Activated CD4-positive, alpha-beta memory T cell treated with anti-CD3 and anti-CD28 coated beads for 36 hours (primary cell): ENCODE data around the gene TBL1XR1. TPM values are rescaled to one million over a fixed set of nuclear protein-coding genes. Genes with fewer than 3 reads are reported as not detected.
"Not testable (repeated sequence)": the region's sequence is repeated elsewhere in the genome, so short reads cannot be mapped to it uniquely, and the experiment has no call there.

Experiments
- CTCF ChIA-PET: fragments of 350-600 bp; sonication (Branson Sonifier 250); formaldehyde crosslinking; loops from one replicate; lab custom pipeline; 2021; ENCODE audit warnings: antibody characterized with exemption, inconsistent platforms; lab: Charles Lee
- POLR2A ChIA-PET: fragments of 350-600 bp; sonication (Branson Sonifier 250); formaldehyde crosslinking; loops from one replicate; lab custom pipeline; 2021; ENCODE audit warnings: antibody characterized with exemption; lab: Charles Lee
- DNase-seq: peaks from one replicate; pipeline ENCODE4 v3.0.0-alpha.2; 2020
- H3K27ac Mint-ChIP-seq: one replicate; pipeline ENCODE4 v1.8.0; 2021; ENCODE audit warnings: mixed read lengths
- H3K27me3 Mint-ChIP-seq: one replicate; pipeline ENCODE4 v1.8.0; 2021; ENCODE audit warnings: mixed read lengths
- H3K36me3 Mint-ChIP-seq: one replicate; pipeline ENCODE4 v1.8.0; 2021; ENCODE audit warnings: mixed read lengths
- H3K4me1 Mint-ChIP-seq: one replicate; pipeline ENCODE4 v1.8.0; 2021; ENCODE audit warnings: low read depth, mixed read lengths
- H3K4me3 Mint-ChIP-seq: one replicate; pipeline ENCODE4 v1.8.0; 2021; ENCODE audit warnings: mild to moderate bottlenecking, mixed read lengths
- H3K9me3 Mint-ChIP-seq: one replicate; pipeline ENCODE4 v1.8.0; 2021; ENCODE audit warnings: mixed read lengths
- intact Hi-C: fragments of 100-400 bp; cut with micrococcal nuclease; formaldehyde crosslinking; loops from one replicate; pipeline ENCODE4 v1.15.1; 2023
- total RNA-seq, 2 experiments: library from RNA; stranded (reverse); gene quantifications; one replicate each; pipeline ENCODE4 v1.2.3, GENCODE V29; 2021

The TBL1XR1 gene
- total RNA-seq, 2 experiments from 2014 or later: 158 to 167 TPM

DNA sequence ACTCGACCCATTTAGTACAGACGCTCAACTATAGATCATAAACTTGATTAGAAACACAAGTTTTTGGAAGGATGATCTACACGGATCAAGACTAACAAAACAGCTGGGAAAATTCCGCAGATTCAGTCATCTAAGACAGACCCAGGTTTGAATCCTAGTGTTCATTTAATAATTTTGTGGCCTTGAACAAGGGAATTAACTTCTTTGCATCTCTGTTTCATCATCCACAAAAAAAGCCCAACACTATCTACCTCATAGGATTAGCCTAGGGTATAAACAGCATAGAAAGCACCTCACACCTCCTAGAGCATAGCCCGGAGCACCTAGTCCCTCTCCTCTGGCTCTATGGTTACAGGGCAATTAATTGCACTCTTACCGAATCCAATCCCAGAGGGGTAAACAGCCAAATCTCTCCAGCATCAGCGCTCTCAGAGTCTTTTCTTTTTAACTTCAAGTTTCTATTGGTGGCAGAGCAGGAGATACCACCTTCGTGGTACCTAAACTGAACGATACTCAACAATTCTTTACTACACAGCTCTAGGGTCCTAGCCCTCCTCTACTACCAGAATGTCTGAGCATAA, 3.5 kb downstream of the TBL1XR1 start:
- Mint-ChIP-seq H3K9me3 (no peaks in the 10 kb centered on the region), H3K36me3 (peaks cover 17% of the 10 kb centered on the region), H3K27me3 (no peaks in the 10 kb centered on the region), H3K4me1 (peaks cover 44% of the 10 kb centered on the region), H3K27ac (peak overlapping the region; percentile 99), H3K4me3 (peak overlapping the region; percentile 90)
- ChIA-PET POLR2A (interaction anchor here (0.6 kb wide), 1 partner anchor 920 kb away, joined by 3 read pairs; no protein-coding TSS in a partner anchor), CTCF (interaction anchor here (0.5 to 1.5 kb wide), 3 partner anchors 164 to 584 kb away, joined by 3 to 4 read pairs (median 3); no protein-coding TSS in a partner anchor)
- intact Hi-C loops: loop anchor here (1.0 to 2.0 kb wide), 3 partner anchors 7 to 593 kb away; no protein-coding TSS in a partner anchor
- DNase-seq: no peak

DNA sequence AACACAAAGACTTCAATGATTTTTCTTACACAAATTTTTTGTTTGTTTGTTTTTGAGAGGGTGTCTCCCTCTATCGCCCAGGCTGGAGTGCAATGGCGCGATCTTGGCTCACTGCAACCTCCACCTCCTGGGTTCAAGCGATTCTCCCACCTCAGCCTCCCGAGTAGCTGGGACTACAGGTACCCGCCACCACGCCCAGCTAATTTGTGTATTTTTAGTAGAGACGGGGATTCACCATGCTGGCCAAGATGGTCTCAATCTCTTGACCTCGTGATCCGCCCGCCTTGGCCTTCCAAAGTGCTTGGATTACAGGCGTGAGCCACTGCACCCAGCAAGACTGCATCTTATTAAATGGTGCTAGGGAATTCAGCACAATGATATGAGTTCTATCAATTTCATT, 4.0 kb downstream of the TBL1XR1 start:
- H3K4me3 Mint-ChIP-seq, DNase-seq, H3K27me3 Mint-ChIP-seq, intact Hi-C loops, H3K9me3 Mint-ChIP-seq: not testable (repeated sequence)
- CTCF ChIA-PET: interaction anchor here (1.5 kb wide), 1 partner anchor 165 kb away, joined by 4 read pairs; no protein-coding TSS in a partner anchor
- POLR2A ChIA-PET: interaction anchor here (0.6 kb wide), 1 partner anchor 13 kb away, joined by 4 read pairs; no protein-coding TSS in a partner anchor
- Mint-ChIP-seq H3K4me1 (peaks cover 42% of the 10 kb centered on the region), H3K36me3 (peaks cover 17% of the 10 kb centered on the region), H3K27ac (peak overlapping the region; percentile 99)

DNA sequence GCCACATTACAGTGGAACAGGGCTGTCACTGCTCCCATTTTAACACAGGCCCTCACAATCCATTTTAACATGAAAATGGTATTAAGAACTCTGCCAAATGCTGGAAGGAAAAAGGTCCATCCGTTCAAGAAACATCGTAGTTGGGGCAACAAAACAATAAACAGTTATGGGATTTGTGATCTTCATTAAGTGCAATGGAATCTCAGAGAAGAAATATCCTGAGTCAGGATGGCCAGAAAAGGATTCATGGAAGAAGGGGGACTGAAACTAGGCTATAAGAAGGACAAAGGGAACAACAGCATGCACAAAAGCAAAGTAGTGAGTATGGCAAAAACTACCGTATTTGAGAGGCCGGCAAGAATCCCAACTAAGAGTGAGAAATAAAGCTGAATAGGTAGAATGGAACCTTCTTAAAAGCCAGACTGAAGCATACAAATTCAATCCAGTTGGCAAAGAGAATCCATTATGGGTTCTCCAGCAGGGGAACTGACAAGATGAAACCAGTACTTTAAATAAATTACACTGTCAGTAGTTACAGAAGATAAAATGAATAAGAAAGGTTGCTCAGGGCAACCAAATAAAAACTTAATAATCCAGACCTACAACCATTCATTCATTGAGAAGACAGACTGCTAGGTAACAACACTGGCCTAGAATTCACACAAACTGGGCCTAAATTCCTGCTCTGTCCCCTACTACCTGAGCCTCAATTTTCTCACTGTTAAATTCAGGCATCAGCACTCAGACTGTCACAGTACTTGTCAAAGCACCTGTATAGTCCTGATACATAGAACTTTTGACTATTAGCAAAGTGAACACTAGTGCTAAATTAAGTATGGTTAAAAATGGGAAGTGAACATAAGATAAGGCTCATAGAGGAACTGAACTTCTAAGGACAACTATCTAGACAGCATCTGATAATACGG, 6.3 kb downstream of the TBL1XR1 start:
- Mint-ChIP-seq H3K4me3 (no peak overlapping the region), H3K4me1 (peaks cover 54% of the 10 kb centered on the region), H3K27me3 (no peaks in the 10 kb centered on the region), H3K27ac (no peak overlapping the region), H3K36me3 (peaks cover 15% of the 10 kb centered on the region), H3K9me3 (no peaks in the 10 kb centered on the region)
- DNase-seq: no peak
- CTCF ChIA-PET: no interaction called here
- POLR2A ChIA-PET: no interaction called here
- intact Hi-C loops: no loop called here

DNA sequence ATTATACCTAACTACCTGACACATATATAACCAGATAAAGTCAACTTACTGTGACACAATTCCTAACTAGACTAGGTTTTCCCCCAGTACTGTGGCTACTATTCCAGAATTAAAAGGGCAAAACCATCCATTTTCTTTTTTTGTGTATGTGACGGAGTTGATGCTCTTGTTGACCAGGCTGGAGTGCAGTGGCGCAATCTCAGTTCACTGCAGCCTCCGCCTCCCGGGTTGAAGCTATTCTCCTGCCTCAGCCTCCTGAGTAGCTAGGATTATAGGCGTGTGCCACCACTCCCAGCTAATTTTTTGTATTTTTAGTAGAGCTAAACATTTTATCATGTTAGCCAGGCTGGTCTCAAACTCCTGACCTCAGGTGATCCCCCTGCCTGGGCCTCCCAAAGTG, 7.1 kb downstream of the TBL1XR1 start:
- peaks cover 59% of the 10 kb centered on the region for H3K4me1 Mint-ChIP-seq
- CTCF ChIA-PET, H3K9me3 Mint-ChIP-seq, H3K27ac Mint-ChIP-seq, H3K4me3 Mint-ChIP-seq, DNase-seq, H3K27me3 Mint-ChIP-seq, intact Hi-C loops: not testable (repeated sequence)
- POLR2A ChIA-PET: interaction anchor here (0.7 kb wide), 1 partner anchor 854 kb away, joined by 4 read pairs; no protein-coding TSS in a partner anchor
- H3K36me3 Mint-ChIP-seq: peaks cover 15% of the 10 kb centered on the region

DNA sequence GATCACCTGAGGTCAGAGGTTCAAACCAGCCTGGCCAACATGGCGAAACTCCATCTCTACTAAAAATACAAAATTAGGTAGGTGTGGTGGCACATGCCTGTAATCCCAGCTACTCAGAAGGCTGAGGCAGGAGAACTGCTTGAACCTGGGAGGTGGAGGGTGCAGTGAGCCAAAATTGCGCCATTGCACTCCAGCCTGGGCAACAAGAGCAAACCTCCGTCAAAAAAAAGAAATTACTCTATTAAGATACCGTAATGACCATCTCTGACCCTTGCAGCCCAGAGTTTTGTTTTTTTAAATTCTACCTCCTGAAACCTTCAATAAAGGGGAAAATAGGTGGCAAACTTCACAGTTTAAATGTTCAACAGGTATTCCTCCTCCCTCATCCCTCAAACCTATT, 9.0 kb downstream of the TBL1XR1 start:
- CTCF ChIA-PET, H3K27me3 Mint-ChIP-seq, H3K36me3 Mint-ChIP-seq, H3K4me3 Mint-ChIP-seq, H3K27ac Mint-ChIP-seq, H3K9me3 Mint-ChIP-seq, DNase-seq, intact Hi-C loops: not testable (repeated sequence)
- POLR2A ChIA-PET: interaction anchor here (0.8 kb wide), 1 partner anchor 125 kb away, joined by 4 read pairs; no protein-coding TSS in a partner anchor
- H3K4me1 Mint-ChIP-seq: peaks cover 62% of the 10 kb centered on the region

DNA sequence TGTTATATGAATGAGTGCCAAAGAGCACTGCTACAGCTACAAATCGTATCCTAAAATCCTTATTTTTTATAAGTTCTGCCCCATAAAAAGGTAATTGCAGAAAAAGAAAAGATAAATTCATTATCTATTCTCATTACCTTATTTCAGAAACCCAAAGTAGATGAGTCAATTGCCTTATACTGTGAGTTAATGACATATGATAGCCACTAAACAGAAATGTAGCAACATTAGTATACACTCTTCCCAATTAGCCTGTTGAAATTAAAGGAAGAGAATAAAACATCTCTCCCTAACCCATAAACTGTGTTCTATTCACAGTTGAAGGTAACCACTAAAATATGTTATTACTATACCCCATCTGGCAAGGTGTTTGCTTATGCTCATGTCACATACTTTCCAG, 11.0 kb downstream of the TBL1XR1 start:
- peaks cover 1% of the 10 kb centered on the region for H3K36me3 Mint-ChIP-seq
- intact Hi-C loops: loop anchor here (1.0 kb wide), 1 partner anchor 8 kb away; no protein-coding TSS in a partner anchor
- POLR2A ChIA-PET: interaction anchor here (1.6 kb wide), 1 partner anchor 9 kb away, joined by 3 read pairs; no protein-coding TSS in a partner anchor
- H3K4me1 Mint-ChIP-seq: peaks cover 61% of the 10 kb centered on the region
- no peak overlapping the region for H3K27ac Mint-ChIP-seq
- CTCF ChIA-PET: no interaction called here
- no peak for DNase-seq
- H3K27me3 Mint-ChIP-seq: no peaks in the 10 kb centered on the region
- H3K4me3 Mint-ChIP-seq: no peak overlapping the region
- H3K9me3 Mint-ChIP-seq: no peaks in the 10 kb centered on the region

DNA sequence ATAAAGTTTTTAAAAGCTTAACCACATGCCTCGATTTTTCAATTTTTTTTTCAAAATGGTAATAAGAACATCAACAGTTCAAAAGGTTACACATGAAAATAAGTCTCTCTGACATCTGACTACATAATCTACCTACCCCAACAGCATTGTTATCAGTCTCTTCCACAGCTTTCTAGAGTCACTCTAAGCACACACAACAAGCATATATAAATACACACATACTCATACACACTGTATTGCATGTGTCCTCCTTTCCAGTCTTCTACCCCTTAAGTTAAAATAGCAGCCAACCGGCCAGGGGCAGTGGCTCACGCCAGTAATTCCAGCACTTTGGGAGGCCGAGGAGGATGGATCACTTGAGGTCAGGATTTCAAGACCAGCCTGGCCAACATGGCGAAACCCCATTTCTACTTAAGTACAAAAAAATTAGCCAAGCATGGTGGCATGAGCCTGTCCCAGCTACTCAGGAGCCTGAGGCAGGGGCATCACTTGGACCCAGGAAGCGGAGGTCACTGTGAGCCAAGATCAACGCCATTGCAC, 12.2 kb downstream of the TBL1XR1 start:
- H3K4me3 Mint-ChIP-seq: no peak overlapping the region
- intact Hi-C loops: no loop called here
- H3K27me3 Mint-ChIP-seq: no peaks in the 10 kb centered on the region
- peaks cover 62% of the 10 kb centered on the region for H3K4me1 Mint-ChIP-seq
- ChIA-PET POLR2A (interaction anchor here (0.6 to 1.6 kb wide), 5 partner anchors 10 to 719 kb away, joined by 3 to 5 read pairs (median 4); partner anchors contain the start of gene TBL1XR1), CTCF (interaction anchor here (0.9 to 1.2 kb wide), 3 partner anchors 12 to 134 kb away, joined by 3 to 5 read pairs (median 3); no protein-coding TSS in a partner anchor)
- H3K27ac Mint-ChIP-seq: peak overlapping the region; percentile 35
- no peak for DNase-seq
- no peaks in the 10 kb centered on the region for H3K9me3 Mint-ChIP-seq
- no peaks in the 10 kb centered on the region for H3K36me3 Mint-ChIP-seq

DNA sequence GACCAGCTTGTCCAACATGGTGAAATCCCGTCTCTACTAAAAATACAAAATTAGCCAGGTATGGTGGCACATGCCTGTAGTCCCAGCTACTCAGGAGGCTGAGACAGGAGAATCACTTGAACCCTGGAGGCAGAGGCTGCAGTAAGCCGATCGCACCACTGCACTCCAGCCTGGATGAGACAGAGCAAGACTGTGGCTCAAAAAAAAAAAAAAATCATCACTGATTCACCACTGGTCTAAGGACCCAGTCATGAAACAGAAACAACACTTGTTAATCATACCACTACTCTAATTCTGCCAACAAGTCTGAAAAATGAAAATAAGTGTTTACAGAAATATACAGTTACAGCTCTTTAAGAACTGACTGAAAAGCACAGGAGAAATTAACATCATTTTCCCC, 12.7 kb downstream of the TBL1XR1 start:
- not testable (repeated sequence) for H3K9me3 Mint-ChIP-seq, H3K27me3 Mint-ChIP-seq, H3K4me3 Mint-ChIP-seq, H3K36me3 Mint-ChIP-seq
- Mint-ChIP-seq H3K27ac (peak overlapping the region; percentile 35), H3K4me1 (peaks cover 67% of the 10 kb centered on the region)
- ChIA-PET CTCF (interaction anchor here (0.9 to 1.2 kb wide), 3 partner anchors 13 to 134 kb away, joined by 3 to 5 read pairs (median 3); no protein-coding TSS in a partner anchor), POLR2A (interaction anchor here (0.6 to 1.6 kb wide), 4 partner anchors 10 to 720 kb away, joined by 3 to 5 read pairs (median 4); partner anchors contain the start of gene TBL1XR1)
- peak; percentile 52 for DNase-seq
- intact Hi-C loops: loop anchor here (1.0 kb wide), 2 partner anchors 33 to 38 kb away; no protein-coding TSS in a partner anchor

DNA sequence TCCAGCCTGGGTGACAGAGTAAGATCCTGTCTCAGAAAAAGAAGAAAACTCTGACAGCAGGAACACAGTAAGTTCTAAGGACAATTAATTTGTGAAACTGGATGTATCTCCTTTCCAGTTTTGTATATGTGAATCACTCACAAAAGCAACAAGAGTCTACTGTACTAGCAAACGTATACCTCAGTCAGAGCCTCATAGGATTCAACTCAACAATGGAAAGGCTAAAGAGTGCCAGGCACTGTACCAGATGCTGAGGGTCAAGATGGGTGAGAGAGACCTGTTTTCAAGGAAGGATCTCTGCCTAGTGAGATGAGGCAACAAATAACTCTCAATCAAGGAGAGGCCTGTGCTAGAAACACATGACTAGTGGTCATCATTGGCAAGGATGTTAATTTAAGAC, 14.9 kb downstream of the TBL1XR1 start:
- DNase-seq: no peak
- Mint-ChIP-seq H3K27me3 (no peaks in the 10 kb centered on the region), H3K4me3 (no peak overlapping the region), H3K9me3 (no peaks in the 10 kb centered on the region), H3K4me1 (peaks cover 75% of the 10 kb centered on the region), H3K27ac (no peak overlapping the region), H3K36me3 (peaks cover 12% of the 10 kb centered on the region)
- CTCF ChIA-PET: no interaction called here
- POLR2A ChIA-PET: no interaction called here
- intact Hi-C loops: no loop called here

DNA sequence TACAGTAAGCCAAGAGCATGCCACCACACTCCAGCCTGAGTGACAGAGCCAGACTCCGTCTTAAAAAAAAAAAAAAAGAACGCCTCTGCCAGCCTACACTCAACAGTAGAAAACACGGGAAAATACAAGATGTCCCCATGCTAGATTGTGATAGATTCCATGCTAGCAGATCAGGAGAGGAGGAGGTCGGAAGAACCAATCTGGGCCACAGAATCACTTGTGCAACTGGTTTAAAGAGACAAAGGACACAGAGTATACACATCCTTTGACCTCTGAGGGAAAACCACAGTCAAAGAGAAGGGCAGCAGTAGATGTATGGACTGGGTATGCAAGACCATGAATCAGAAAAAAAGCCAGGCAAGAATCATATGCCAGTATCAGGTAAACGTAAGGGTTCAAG, 15.9 kb downstream of the TBL1XR1 start:
- peaks cover 69% of the 10 kb centered on the region for H3K4me1 Mint-ChIP-seq
- no peaks in the 10 kb centered on the region for H3K9me3 Mint-ChIP-seq
- ChIA-PET POLR2A (no interaction called here), CTCF (no interaction called here)
- H3K36me3 Mint-ChIP-seq: peaks cover 12% of the 10 kb centered on the region
- H3K27ac Mint-ChIP-seq: no peak overlapping the region
- no peak overlapping the region for H3K4me3 Mint-ChIP-seq
- H3K27me3 Mint-ChIP-seq: no peaks in the 10 kb centered on the region
- no peak for DNase-seq
- intact Hi-C loops: no loop called here

DNA sequence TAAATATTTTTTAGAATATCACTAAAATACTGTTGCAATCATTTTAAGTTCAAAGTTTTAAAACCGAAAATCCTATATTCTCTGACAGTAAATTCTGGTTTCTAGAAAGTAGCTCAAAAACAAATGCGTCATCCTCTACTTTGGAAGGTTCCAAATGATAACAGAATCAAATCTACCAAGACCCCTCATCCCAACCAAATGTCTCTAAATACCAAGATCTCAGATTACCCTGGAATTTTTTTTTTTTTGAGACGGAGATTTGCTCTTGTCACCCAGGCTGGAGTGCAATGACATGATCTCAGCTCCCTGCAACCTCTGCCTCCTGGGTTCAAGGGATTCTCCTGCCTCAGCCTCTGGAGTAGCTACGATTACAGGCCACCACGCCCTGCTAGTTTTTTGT, 16.8 kb downstream of the TBL1XR1 start:
- POLR2A ChIA-PET: interaction anchor here (0.7 kb wide), 1 partner anchor 13 kb away, joined by 4 read pairs; no protein-coding TSS in a partner anchor
- H3K36me3 Mint-ChIP-seq: peaks cover 12% of the 10 kb centered on the region
- H3K27ac Mint-ChIP-seq: peak overlapping the region; percentile 23
- no peak for DNase-seq
- H3K4me3 Mint-ChIP-seq: no peak overlapping the region
- peaks cover 64% of the 10 kb centered on the region for H3K4me1 Mint-ChIP-seq
- no peaks in the 10 kb centered on the region for H3K27me3 Mint-ChIP-seq
- CTCF ChIA-PET: interaction anchor here (0.8 to 1.0 kb wide), 2 partner anchors 21 to 29 kb away, joined by 3 to 4 read pairs; no protein-coding TSS in a partner anchor
- intact Hi-C loops: no loop called here
- H3K9me3 Mint-ChIP-seq: no peaks in the 10 kb centered on the region
